ENCODE results near the gene PKHD1. TPM values are rescaled to one million over a fixed set of nuclear protein-coding genes. Genes with fewer than 3 reads are reported as not detected.

The PKHD1 gene
- total RNA-seq, 1 experiment from 2014 or later, result 0.09 TPM

GRCh38 chr6:52135217-52135616, 47.8 kb upstream of the PKHD1 start:
- Histone ChIP-seq H4K91ac (ENCODE audit: insufficient read length, low read depth, low read length) (no peak overlapping the region), H3K14ac (ENCODE audit: insufficient read depth, low read length) (no peak overlapping the region), H2AFZ (ENCODE audit: low read length) (no peak overlapping the region), H2AK5ac (ENCODE audit: insufficient read length, low read length) (no peak overlapping the region), H3K4ac (ENCODE audit: low read depth, low read length) (no peak overlapping the region), H2BK15ac (ENCODE audit: low read depth, low read length) (no peak overlapping the region), H2BK20ac (ENCODE audit: low read depth, low read length, poor library complexity, severe bottlenecking) (no peak overlapping the region), H2BK120ac (ENCODE audit: low read depth, low read length, poor library complexity, severe bottlenecking) (no peak overlapping the region), H3T11ph (ENCODE audit: low read length) (no peak overlapping the region), H2BK12ac (ENCODE audit: insufficient read length, low read depth, low read length) (no peak overlapping the region), H3K79me2 (ENCODE audit: insufficient read depth, low read length) (no peaks in the 10 kb centered on the region), H3K23me2 (ENCODE audit: insufficient read length, low read depth, low read length, poor library complexity, severe bottlenecking) (no peaks in the 10 kb centered on the region), H3K27ac (ENCODE audit: insufficient read length, low read depth, low read length) (no peak overlapping the region), H3K4me1 (ENCODE audit: insufficient read depth, low read length) (peaks cover 4% of the 10 kb centered on the region; the same call in 1 of the 2 replicates), H4K8ac (replicated peaks; ENCODE audit: insufficient read length, low read depth, low read length) (no peak overlapping the region), H3K18ac (ENCODE audit: insufficient read length, low read depth, low read length) (no peak overlapping the region), H4K20me1 (ENCODE audit: control insufficient read depth, insufficient read depth, insufficient read length) (no peaks in the 10 kb centered on the region), H3K9ac (ENCODE audit: extremely low read depth, insufficient read length, low read length) (no peak overlapping the region), H3K9me3 (ENCODE audit: control insufficient read depth, low read depth, low read length) (no peaks in the 10 kb centered on the region), H4K5ac (ENCODE audit: insufficient read length, low read depth, low read length) (no peak overlapping the region), H3K56ac (ENCODE audit: insufficient read length, low read depth, low read length) (no peak overlapping the region), H3K4me2 (ENCODE audit: insufficient read depth, insufficient read length, low read length) (no peak overlapping the region), H3K23ac (ENCODE audit: insufficient read length, low read depth, low read length) (no peak overlapping the region), H3K27me3 (ENCODE audit: insufficient read depth, low read length) (no peaks in the 10 kb centered on the region), H3K79me1 (ENCODE audit: insufficient read depth, low read depth, low read length, poor library complexity, severe bottlenecking) (no peaks in the 10 kb centered on the region), H2BK5ac (ENCODE audit: insufficient read length, low read length) (no peak overlapping the region)
- Mint-ChIP-seq H3K4me3 (no peak overlapping the region), H3K9me3 (no peaks in the 10 kb centered on the region), H3K4me1 (peaks cover 22 to 24% of the 10 kb centered on the region in 2 experiments), H3K36me3 (ENCODE audit: insufficient read depth in 1 of 3, low read depth in 3 of 3) (no peaks in the 10 kb centered on the region), H3K27me3 (ENCODE audit: low read depth) (no peaks in the 10 kb centered on the region; the same call in none of the 2 replicates), H3K27ac (no peak overlapping the region; a peak in 1 of 7 replicates)
- no peak for DNase-seq
- WGBS (ENCODE audit: extremely low coverage, insufficient read length, low lambda C conversion rate), result no CpG with 5 or more reads among the region's 4 CpGs
- TF ChIP-seq CTCF (conservative IDR thresholded peaks at IDR 0.05), result no peak
